MM.1S (cell line): ENCODE measurements around the gene ZBTB7C.

Experiments
- DNase-seq: peaks from one replicate; pipeline ENCODE4 v3.0.0-alpha.2; 2015
- H2AFZ ChIP-seq: fragments of 300-600 bp; sonication (generic); 2 replicates; pipeline ENCODE4 v1.6.0; 2016; ENCODE audit warnings: antibody characterized with exemption, low read length
- H3F3A ChIP-seq: fragments of 300-600 bp; sonication (generic); 2 replicates; pipeline ENCODE4 v1.6.1; 2016; ENCODE audit warnings: mild to moderate bottlenecking, antibody characterized with exemption, low read length, moderate library complexity, mixed read lengths; ENCODE audit not compliant: insufficient read depth
- H3K27ac ChIP-seq: fragments of 300-600 bp; sonication (generic); 2 replicates; pipeline ENCODE4 v1.5.1; 2016; ENCODE audit warnings: mild to moderate bottlenecking, low read length
- H3K27me3 ChIP-seq: fragments of 300-600 bp; sonication (generic); replicated peaks from 2 replicates; pipeline ENCODE4 v1.6.0; 2016; ENCODE audit warnings: low read length; ENCODE audit not compliant: insufficient read depth
- H3K36me3 ChIP-seq: fragments of 300-600 bp; sonication (generic); replicated peaks from 2 replicates; pipeline ENCODE4 v1.6.1; 2016; ENCODE audit warnings: mild to moderate bottlenecking, low read length, mixed read lengths; ENCODE audit not compliant: insufficient read depth
- H3K4me1 ChIP-seq: fragments of 300-600 bp; sonication (generic); 2 replicates; pipeline ENCODE4 v1.6.1; 2016; ENCODE audit warnings: low read length, mixed read lengths
- H3K4me2 ChIP-seq: fragments of 300-600 bp; sonication (generic); 2 replicates; pipeline ENCODE4 v1.6.0; 2016; ENCODE audit warnings: low read depth, low read length
- H3K4me3 ChIP-seq: fragments of 300-600 bp; sonication (generic); 2 replicates; pipeline ENCODE4 v1.5.1; 2016; ENCODE audit warnings: low read length, mixed read lengths
- H3K79me2 ChIP-seq: fragments of 300-600 bp; sonication (generic); 2 replicates; pipeline ENCODE4 v1.6.1; 2016; ENCODE audit warnings: mixed run types, low read length, mixed read lengths
- H3K9ac ChIP-seq: fragments of 300-600 bp; sonication (generic); 2 replicates; pipeline ENCODE4 v1.6.1; 2016; ENCODE audit warnings: low read length, mixed read lengths
- H3K9me2 ChIP-seq: fragments of 300-600 bp; sonication (generic); replicated peaks from 2 replicates; pipeline ENCODE4 v1.6.1; 2016; ENCODE audit warnings: mild to moderate bottlenecking, low read length, mixed read lengths; ENCODE audit not compliant: insufficient read depth
- H3K9me3 ChIP-seq: fragments of 300-600 bp; sonication (generic); replicated peaks from 2 replicates; pipeline ENCODE4 v1.6.1; 2016; ENCODE audit warnings: mild to moderate bottlenecking, low read length, mixed read lengths; ENCODE audit not compliant: insufficient read depth
- H4K20me1 ChIP-seq: fragments of 300-600 bp; sonication (generic); 2 replicates; pipeline ENCODE4 v1.6.1; 2016; ENCODE audit warnings: mild to moderate bottlenecking, low read length, moderate library complexity, mixed read lengths; ENCODE audit not compliant: insufficient read depth
- EZH2 ChIP-seq: fragments of 300-600 bp; sonication (generic); optimal IDR thresholded peaks from 2 replicates; pipeline ENCODE3; 2017; ENCODE audit warnings: low read depth, mild to moderate bottlenecking, antibody characterized with exemption, low read length, mixed read lengths
- EZH2phosphoT487 ChIP-seq: fragments of 300-600 bp; sonication (generic); IDR thresholded peaks from 2 replicates; pipeline ENCODE4 v1.6.1; 2018; ENCODE audit warnings: antibody characterized with exemption, low read length
- TF ChIP-seq, protein P1 (sequence below): fragments of 300-600 bp; sonication (generic); IDR thresholded peaks from 2 replicates; pipeline ENCODE4 v1.5.1; 2016; ENCODE audit warnings: antibody characterized with exemption, low read length, mixed read lengths

Gene ZBTB7C

GRCh38 chr18:48202350-48203260, 206.6 kb downstream of the ZBTB7C start:
- no peak for TF ChIP-seq EZH2phosphoT487
- TF ChIP-seq, protein P1, sequence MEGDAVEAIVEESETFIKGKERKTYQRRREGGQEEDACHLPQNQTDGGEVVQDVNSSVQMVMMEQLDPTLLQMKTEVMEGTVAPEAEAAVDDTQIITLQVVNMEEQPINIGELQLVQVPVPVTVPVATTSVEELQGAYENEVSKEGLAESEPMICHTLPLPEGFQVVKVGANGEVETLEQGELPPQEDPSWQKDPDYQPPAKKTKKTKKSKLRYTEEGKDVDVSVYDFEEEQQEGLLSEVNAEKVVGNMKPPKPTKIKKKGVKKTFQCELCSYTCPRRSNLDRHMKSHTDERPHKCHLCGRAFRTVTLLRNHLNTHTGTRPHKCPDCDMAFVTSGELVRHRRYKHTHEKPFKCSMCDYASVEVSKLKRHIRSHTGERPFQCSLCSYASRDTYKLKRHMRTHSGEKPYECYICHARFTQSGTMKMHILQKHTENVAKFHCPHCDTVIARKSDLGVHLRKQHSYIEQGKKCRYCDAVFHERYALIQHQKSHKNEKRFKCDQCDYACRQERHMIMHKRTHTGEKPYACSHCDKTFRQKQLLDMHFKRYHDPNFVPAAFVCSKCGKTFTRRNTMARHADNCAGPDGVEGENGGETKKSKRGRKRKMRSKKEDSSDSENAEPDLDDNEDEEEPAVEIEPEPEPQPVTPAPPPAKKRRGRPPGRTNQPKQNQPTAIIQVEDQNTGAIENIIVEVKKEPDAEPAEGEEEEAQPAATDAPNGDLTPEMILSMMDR, result no peak
- no peak for TF ChIP-seq EZH2
- Histone ChIP-seq H3K27ac (no peak overlapping the region), H3F3A (no peaks in the 10 kb centered on the region)

DNA sequence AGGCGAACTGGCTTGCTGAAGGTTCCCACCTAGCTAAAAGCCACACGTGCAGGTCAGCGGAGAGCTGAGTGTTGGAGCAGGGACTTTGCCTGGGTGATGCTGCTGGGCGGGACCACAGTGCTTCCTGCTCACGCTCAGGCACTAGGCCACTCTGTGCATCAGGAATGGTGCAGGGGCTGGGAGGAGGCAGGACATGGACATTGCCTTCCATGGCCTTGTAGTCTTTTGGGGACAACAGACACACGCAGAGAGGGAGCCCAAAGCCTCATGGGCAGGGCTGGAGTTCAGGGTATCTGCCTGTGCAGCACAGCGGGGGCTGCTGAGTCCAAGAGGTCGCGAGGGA, 207.2 kb downstream of the ZBTB7C start:
- no peaks in the 10 kb centered on the region for H3K79me2 ChIP-seq
- H3K27me3 ChIP-seq, result no peaks in the 10 kb centered on the region
- H3K4me2 ChIP-seq, result no peak overlapping the region
- no peak overlapping the region for H3K4me3 ChIP-seq
- H3K9ac ChIP-seq, result no peak overlapping the region
- no peaks in the 10 kb centered on the region for H3K36me3 ChIP-seq
- no peaks in the 10 kb centered on the region for H4K20me1 ChIP-seq
- DNase-seq, result no peak
- no peaks in the 10 kb centered on the region for H3K9me3 ChIP-seq
- no peaks in the 10 kb centered on the region for H3K9me2 ChIP-seq
- no peak overlapping the region for H3K27ac ChIP-seq
- no peaks in the 10 kb centered on the region for H3K4me1 ChIP-seq
- TF ChIP-seq, protein P1, result no peak
- TF ChIP-seq EZH2, result no peak
- no peak for TF ChIP-seq EZH2phosphoT487
- no peak overlapping the region for H2AFZ ChIP-seq
- H3F3A ChIP-seq, result no peaks in the 10 kb centered on the region

More at GRCh38 chr18:48202350-48203260, 206.6 kb downstream of the ZBTB7C start:
- no peak overlapping the region for H3K9ac ChIP-seq
- no peak for DNase-seq
- H3K27me3 ChIP-seq, result no peaks in the 10 kb centered on the region
- no peaks in the 10 kb centered on the region for H3K9me2 ChIP-seq
- no peaks in the 10 kb centered on the region for H4K20me1 ChIP-seq
- no peak overlapping the region for H3K4me2 ChIP-seq
- H3K4me1 ChIP-seq, result no peaks in the 10 kb centered on the region
- H2AFZ ChIP-seq, result no peak overlapping the region
- H3K36me3 ChIP-seq, result no peaks in the 10 kb centered on the region
- H3K4me3 ChIP-seq, result no peak overlapping the region
- no peaks in the 10 kb centered on the region for H3K9me3 ChIP-seq
- no peaks in the 10 kb centered on the region for H3K79me2 ChIP-seq

- Histone ChIP-seq H3K27me3 (no peaks in the 10 kb centered on the region), H3F3A (no peaks in the 10 kb centered on the region)
These were observed 207.7 kb downstream of the ZBTB7C start for GRCh38 chr18:48201337-48202005.

More at GRCh38 chr18:48201337-48202005, 207.7 kb downstream of the ZBTB7C start:
- no peaks in the 10 kb centered on the region for H4K20me1 ChIP-seq
- H3K9me2 ChIP-seq, result no peaks in the 10 kb centered on the region
- no peak overlapping the region for H3K4me2 ChIP-seq
- no peak overlapping the region for H2AFZ ChIP-seq
- H3K4me3 ChIP-seq, result no peak overlapping the region
- H3K36me3 ChIP-seq, result no peaks in the 10 kb centered on the region
- H3K27ac ChIP-seq, result no peak overlapping the region
- no peaks in the 10 kb centered on the region for H3K79me2 ChIP-seq
- no peaks in the 10 kb centered on the region for H3K4me1 ChIP-seq
- TF ChIP-seq EZH2phosphoT487, result no peak
- no peak for TF ChIP-seq EZH2
- TF ChIP-seq, protein P1, result no peak
- no peak for DNase-seq
- no peak overlapping the region for H3K9ac ChIP-seq
- no peaks in the 10 kb centered on the region for H3K9me3 ChIP-seq
